K562 (cell line): ENCODE data around the gene MYH11.

Experiments
- ATF1 ChIP-seq, 2 experiments: fragments of 450-650 bp in 1 of 2; IDR thresholded peaks; 2 replicates each; pipeline ENCODE4 v1.6.1; 2016; ENCODE audit warnings: missing compliant biosample characterization in 1 of 2, missing genetic modification characterization in 1 of 2
- NR3C1 ChIP-seq: sonication (generic); formaldehyde crosslinking; IDR thresholded peaks from 2 replicates; pipeline ENCODE4 v1.8.1; 2022; ENCODE audit warnings: missing genetic modification reagents
- RUNX1 ChIP-seq: sonication (generic); IDR thresholded peaks from 2 replicates; pipeline ENCODE4 v1.6.1; 2016; ENCODE audit warnings: antibody characterized with exemption, low read depth
- TAF1 ChIP-seq: IDR thresholded peaks from 2 replicates; pipeline ENCODE4 v1.6.1; 2011; ENCODE audit warnings: mild to moderate bottlenecking, low read length, moderate library complexity; ENCODE audit not compliant: insufficient read depth, control insufficient read depth, severe bottlenecking; ENCODE audit errors: extremely low read depth
- TAL1 ChIP-seq: fragments of 450-650 bp; IDR thresholded peaks from 2 replicates; pipeline ENCODE4 v1.6.1; 2016; ENCODE audit warnings: mild to moderate bottlenecking
- TBL1XR1 ChIP-seq, 2 experiments: IDR thresholded peaks; 2 replicates each; pipeline ENCODE4 v1.6.1; 2012; ENCODE audit warnings: improper control_type of control experiment in 2 of 2, low read length in 2 of 2, mild to moderate bottlenecking in 1 of 2
- TEAD1 ChIP-seq, 2 experiments: fragments of 450-650 bp in 1 of 2; sonication (generic) in 1 of 2; formaldehyde crosslinking; IDR thresholded peaks; 2 replicates each; pipeline versions ENCODE4 v1.4.0 to v1.8.0; 2020 to 2022; ENCODE audit warnings: mild to moderate bottlenecking in 2 of 2, missing genetic modification reagents in 1 of 2
- TOE1 ChIP-seq, 2 experiments: fragments of 450-650 bp in 1 of 2; sonication (generic) in 1 of 2; formaldehyde crosslinking in 1 of 2; IDR thresholded peaks; 2 replicates each; pipeline versions ENCODE4 v1.7.1 to v1.8.0; 2016 to 2022; ENCODE audit warnings: borderline replicate concordance in 2 of 2, mild to moderate bottlenecking in 2 of 2, antibody characterized with exemption in 1 of 2, inconsistent platforms in 1 of 2, low read depth in 1 of 2, missing genetic modification reagents in 1 of 2, moderate library complexity in 1 of 2
- TF ChIP-seq, protein P1 (sequence below): IDR thresholded peaks from 2 replicates; pipeline ENCODE4 v1.6.1; 2012; ENCODE audit warnings: low read depth, low read length, improper control_type of control experiment, borderline replicate concordance

DNA sequence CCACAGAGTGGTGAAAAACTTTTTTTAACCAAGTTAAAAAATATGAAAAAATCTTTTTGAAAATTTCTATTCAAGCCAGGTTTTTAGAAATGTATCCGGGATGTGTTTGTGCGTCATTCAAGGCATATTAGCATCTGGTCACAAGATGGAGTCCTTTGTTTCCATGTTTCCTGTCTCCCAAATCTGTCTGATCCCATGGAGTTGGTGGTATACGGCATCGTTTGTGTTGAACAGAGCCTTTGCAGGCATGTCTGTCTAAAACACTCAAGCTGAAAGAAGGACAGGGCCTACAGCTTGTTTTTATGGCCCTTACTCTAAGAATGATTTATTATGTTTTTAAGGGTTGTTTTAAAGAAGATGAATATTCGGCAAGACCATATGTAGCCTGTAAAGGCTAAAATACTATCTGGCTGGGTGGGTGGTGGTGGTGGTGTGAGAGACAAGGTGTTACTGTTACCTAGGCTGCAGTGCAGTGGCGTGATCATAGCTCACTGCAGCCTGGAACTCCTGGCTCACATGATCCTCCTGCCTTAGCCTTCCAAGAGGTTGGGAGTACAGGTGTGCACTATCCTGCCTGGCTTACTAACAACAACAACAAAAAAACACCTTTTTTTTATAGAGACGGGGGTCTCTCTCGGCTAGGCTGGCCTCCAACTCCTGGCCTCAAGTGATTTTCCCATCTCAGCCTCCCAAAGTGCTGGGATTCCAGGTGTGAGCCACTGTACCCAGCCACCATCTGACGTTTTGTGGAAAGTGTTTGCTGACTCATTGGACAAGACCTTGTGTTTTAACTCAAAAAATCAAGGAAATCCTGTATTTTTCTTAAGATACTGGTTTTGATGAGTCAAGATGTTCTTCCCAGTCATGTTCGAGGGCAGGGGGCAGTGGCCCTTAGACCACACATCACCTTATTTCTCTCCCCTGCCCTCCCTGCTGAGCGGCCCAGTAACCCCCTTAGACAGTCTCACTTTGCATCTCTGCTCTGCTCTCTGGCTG lies 154.6 kb downstream of the MYH11 start:
- no peak for TF ChIP-seq TEAD1 (CRISPR knock-in tag; IDR thresholded peaks at IDR 0.05)
- TF ChIP-seq TAL1 = no peak
- TF ChIP-seq TAF1 = no peak
- no peak for TF ChIP-seq RUNX1
- TF ChIP-seq TOE1 (IDR thresholded peaks at IDR 0.05; ENCODE audit: borderline replicate concordance) = no peak
- no peak for TF ChIP-seq TOE1 (CRISPR knock-in tag; IDR thresholded peaks at IDR 0.05; ENCODE audit: borderline replicate concordance, low read depth)
- TF ChIP-seq NR3C1 (CRISPR knock-in tag) = no peak
- TF ChIP-seq ATF1 (CRISPR knock-in tag; IDR thresholded peaks at IDR 0.05) = no peak
- TF ChIP-seq ATF1 (tag; IDR thresholded peaks at IDR 0.05) = no peak
- TF ChIP-seq TBL1XR1 (IDR thresholded peaks at IDR 0.05; ENCODE audit: low read length in 2 of 2) = no peak
- TF ChIP-seq, protein P1, sequence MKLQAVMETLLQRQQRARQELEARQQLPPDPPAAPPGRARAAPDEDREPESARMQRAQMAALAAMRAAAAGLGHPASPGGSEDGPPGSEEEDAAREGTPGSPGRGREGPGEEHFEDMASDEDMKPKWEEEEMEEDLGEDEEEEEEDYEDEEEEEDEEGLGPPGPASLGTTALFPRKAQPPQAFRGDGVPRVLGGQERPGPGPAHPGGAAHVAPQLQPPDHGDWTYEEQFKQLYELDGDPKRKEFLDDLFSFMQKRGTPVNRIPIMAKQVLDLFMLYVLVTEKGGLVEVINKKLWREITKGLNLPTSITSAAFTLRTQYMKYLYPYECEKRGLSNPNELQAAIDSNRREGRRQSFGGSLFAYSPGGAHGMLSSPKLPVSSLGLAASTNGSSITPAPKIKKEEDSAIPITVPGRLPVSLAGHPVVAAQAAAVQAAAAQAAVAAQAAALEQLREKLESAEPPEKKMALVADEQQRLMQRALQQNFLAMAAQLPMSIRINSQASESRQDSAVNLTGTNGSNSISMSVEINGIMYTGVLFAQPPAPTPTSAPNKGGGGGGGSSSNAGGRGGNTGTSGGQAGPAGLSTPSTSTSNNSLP = no peak
